Gastrocnemius medialis (tissue), 4 donors: ENCODE data around the gene ARSB.

ENCODE experiments used
- POLR2A ChIP-seq, 2 donors: fragments of 450-650 bp; IDR thresholded peaks; one replicate each; pipeline ENCODE4 v1.6.1; 2017; ENCODE audit warnings: antibody characterized with exemption in 2 of 2, mild to moderate bottlenecking in 2 of 2, moderate library complexity in 2 of 2
- TF ChIP-seq, protein P1 (sequence below), 5 experiments: fragments of 450-650 bp in 3 of 5; fragments of 200-600 bp in 2 of 5; sonication (generic) in 2 of 5; IDR thresholded peaks in 4 of 5; conservative IDR thresholded peaks in 1 of 5; 1 replicate in 4 of 5; 2 replicates in 1 of 5; pipeline ENCODE4 v1.5.1; 2016 to 2019; ENCODE audit warnings: antibody characterized with exemption in 5 of 5, mild to moderate bottlenecking in 3 of 5, moderate library complexity in 3 of 5

DNA sequence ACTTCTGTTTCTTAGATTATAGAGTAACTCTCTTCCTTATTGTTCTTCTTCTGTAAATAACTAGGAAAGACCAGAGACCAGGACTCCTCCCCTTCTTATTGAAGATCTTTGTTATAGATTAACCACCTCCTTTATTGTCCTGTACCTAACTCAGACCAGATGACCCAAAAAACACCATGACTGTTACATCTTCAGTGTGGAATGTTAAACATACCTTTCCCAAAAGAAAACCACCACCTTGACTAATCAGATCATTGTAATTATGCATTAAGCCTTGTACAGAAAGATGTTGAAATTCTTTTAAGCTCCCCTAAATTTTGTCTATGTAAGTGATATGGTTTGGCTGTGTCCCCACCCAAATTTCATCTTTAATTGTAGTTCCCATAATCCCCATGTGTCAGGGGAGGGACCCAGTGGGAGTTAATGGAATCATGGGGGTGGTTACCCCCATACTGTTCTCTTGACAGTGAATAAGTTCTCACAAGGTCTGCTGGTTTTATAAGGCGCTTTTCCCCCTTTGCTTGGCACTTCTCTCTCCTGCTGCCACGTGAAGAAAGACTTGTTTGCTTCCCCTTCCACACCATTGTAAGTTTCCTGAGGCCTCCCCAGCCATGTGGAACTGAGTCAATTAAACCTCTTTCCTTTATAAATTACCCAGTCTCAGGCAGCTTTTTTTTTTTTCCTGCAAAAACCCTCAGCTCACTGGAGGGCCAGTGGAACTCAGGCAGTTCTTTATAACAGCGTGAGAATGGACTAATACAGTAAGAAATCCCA lies 26.3 kb downstream of the ARSB start:
- TF ChIP-seq POLR2A (IDR thresholded peaks at IDR 0.05): no peak
- TF ChIP-seq, protein P1, sequence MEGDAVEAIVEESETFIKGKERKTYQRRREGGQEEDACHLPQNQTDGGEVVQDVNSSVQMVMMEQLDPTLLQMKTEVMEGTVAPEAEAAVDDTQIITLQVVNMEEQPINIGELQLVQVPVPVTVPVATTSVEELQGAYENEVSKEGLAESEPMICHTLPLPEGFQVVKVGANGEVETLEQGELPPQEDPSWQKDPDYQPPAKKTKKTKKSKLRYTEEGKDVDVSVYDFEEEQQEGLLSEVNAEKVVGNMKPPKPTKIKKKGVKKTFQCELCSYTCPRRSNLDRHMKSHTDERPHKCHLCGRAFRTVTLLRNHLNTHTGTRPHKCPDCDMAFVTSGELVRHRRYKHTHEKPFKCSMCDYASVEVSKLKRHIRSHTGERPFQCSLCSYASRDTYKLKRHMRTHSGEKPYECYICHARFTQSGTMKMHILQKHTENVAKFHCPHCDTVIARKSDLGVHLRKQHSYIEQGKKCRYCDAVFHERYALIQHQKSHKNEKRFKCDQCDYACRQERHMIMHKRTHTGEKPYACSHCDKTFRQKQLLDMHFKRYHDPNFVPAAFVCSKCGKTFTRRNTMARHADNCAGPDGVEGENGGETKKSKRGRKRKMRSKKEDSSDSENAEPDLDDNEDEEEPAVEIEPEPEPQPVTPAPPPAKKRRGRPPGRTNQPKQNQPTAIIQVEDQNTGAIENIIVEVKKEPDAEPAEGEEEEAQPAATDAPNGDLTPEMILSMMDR (IDR thresholded peaks at IDR 0.05 in 4 of 5, conservative IDR thresholded peaks at IDR 0.05 in 1 of 5): no peak
